Upper lobe of left lung (tissue), 6 donors: Measurements from ENCODE around the gene DOCK6. TPM values are rescaled to one million over a fixed set of nuclear protein-coding genes. Genes with fewer than 3 reads are reported as not detected.

Experiments used
- ATAC-seq, 2 donors: fragments of 200-7000 bp; cut with Tn5 transposase; one replicate each; pipeline ENCODE4 v1.9.1; 2022; ENCODE audit warnings: mild to moderate bottlenecking in 2 of 2, moderate library complexity in 2 of 2; ENCODE audit not compliant: low FRiP score in 2 of 2
- DNase-seq, 2 donors: peaks; one replicate each; pipeline ENCODE4 v3.0.0-alpha.2; 2019 to 2020
- H3K27ac ChIP-seq, 4 donors: fragments of 200-600 bp; sonication (generic); one replicate each; pipeline ENCODE4 v1.5.1; 2016 to 2019
- H3K27me3 ChIP-seq, 4 donors: fragments of 200-600 bp; sonication (generic); one replicate each; pipeline ENCODE4 v1.5.1; 2017 to 2019
- H3K36me3 ChIP-seq, 4 donors: fragments of 200-600 bp; sonication (generic); one replicate each; pipeline ENCODE4 v1.5.1; 2016 to 2019
- H3K4me1 ChIP-seq, 4 donors: fragments of 200-600 bp; sonication (generic); one replicate each; pipeline ENCODE4 v1.5.1; 2018 to 2019
- H3K4me3 ChIP-seq, 4 donors: fragments of 200-600 bp; sonication (generic); one replicate each; pipeline ENCODE4 v1.5.1; 2017 to 2019; ENCODE audit warnings: mild to moderate bottlenecking in 2 of 4, moderate library complexity in 1 of 4
- H3K9me3 ChIP-seq, 4 donors: fragments of 200-600 bp; sonication (generic); one replicate each; pipeline ENCODE4 v1.5.1; 2018 to 2019
- EP300 ChIP-seq, 4 donors: sonication (generic); formaldehyde crosslinking; IDR thresholded peaks; one replicate each; pipeline ENCODE4 v1.5.1; 2017; ENCODE audit warnings: antibody characterized with exemption in 4 of 4, control low read depth in 2 of 4
- POLR2A ChIP-seq, 4 donors: fragments of 450-650 bp; IDR thresholded peaks; one replicate each; pipeline ENCODE4 v1.5.1; 2016 to 2017; ENCODE audit warnings: antibody characterized with exemption in 4 of 4, mild to moderate bottlenecking in 2 of 4
- POLR2AphosphoS5 ChIP-seq, 2 donors: sonication (generic); formaldehyde crosslinking; IDR thresholded peaks; one replicate each; pipeline ENCODE4 v1.5.1; 2017; ENCODE audit warnings: antibody characterized with exemption in 2 of 2
- WGBS, 2 donors: methylation state at CpG; one replicate each; pipeline ENCODE4 v1.1.5; 2017 to 2018; 5-methylcytosine and 5-hydroxymethylcytosine counted together
- total RNA-seq, 6 donors: library from RNA; depleted of rRNA in 4 of 6; stranded (reverse); fragments of >200 nt in 4 of 6; gene quantifications; one replicate each; pipeline versions ENCODE4 v1.1.0 to v1.2.1, GENCODE V29; 2016 to 2021
- TF ChIP-seq, protein P1 (sequence below), 6 experiments: fragments of 450-650 bp in 4 of 6; fragments of 200-600 bp in 2 of 6; sonication (generic) in 2 of 6; IDR thresholded peaks; one replicate each; pipeline ENCODE4 v1.5.1; 2016 to 2019; ENCODE audit warnings: antibody characterized with exemption in 6 of 6
- donor health status: DM: no; HTN: no; CAD: no; lungs with moderate emphysema.
- donor health status: DM: no; HTN: yes; CAD: no; lungs with severe emphysema.

DOCK6 gene
- total RNA-seq, 6 donors from 2014 or later = 34.5 to 203 (median 116) TPM

- WGBS, 2 donors = 58 to 74% methylated on average over 11 to 13 of the region's 14 CpGs
- Histone ChIP-seq H3K4me1 (peaks cover 27 to 63% (median 53%) of the 10 kb centered on the region in 4 donors), H3K4me3 (no peak overlapping the region), H3K36me3 (peaks cover 11 to 80% (median 22%) of the 10 kb centered on the region in 4 donors), H3K27me3 (no peaks in the 10 kb centered on the region), H3K27ac (peak overlapping the region; percentile 72 to 82 (median 76)), H3K9me3 (no peaks in the 10 kb centered on the region)
- TF ChIP-seq POLR2AphosphoS5 (IDR thresholded peaks at IDR 0.05) (no peak), POLR2A (IDR thresholded peaks at IDR 0.05) (no peak), EP300 (IDR thresholded peaks at IDR 0.05) (no peak)
- TF ChIP-seq, protein P1, sequence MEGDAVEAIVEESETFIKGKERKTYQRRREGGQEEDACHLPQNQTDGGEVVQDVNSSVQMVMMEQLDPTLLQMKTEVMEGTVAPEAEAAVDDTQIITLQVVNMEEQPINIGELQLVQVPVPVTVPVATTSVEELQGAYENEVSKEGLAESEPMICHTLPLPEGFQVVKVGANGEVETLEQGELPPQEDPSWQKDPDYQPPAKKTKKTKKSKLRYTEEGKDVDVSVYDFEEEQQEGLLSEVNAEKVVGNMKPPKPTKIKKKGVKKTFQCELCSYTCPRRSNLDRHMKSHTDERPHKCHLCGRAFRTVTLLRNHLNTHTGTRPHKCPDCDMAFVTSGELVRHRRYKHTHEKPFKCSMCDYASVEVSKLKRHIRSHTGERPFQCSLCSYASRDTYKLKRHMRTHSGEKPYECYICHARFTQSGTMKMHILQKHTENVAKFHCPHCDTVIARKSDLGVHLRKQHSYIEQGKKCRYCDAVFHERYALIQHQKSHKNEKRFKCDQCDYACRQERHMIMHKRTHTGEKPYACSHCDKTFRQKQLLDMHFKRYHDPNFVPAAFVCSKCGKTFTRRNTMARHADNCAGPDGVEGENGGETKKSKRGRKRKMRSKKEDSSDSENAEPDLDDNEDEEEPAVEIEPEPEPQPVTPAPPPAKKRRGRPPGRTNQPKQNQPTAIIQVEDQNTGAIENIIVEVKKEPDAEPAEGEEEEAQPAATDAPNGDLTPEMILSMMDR (IDR thresholded peaks at IDR 0.05) = no peak
- ATAC-seq (no peak), DNase-seq (peak in 1 of 2 donors; percentile 48)
Observed at GRCh38 chr19:11247934-11248333, 14.4 kb downstream of the DOCK6 start.

GRCh38 chr19:11247391-11247790, 14.9 kb downstream of the DOCK6 start:
- 72 to 80% methylated on average over 4 to 10 of the region's 10 CpGs for WGBS, 2 donors
- H3K9me3 ChIP-seq = no peaks in the 10 kb centered on the region
- H3K4me1 ChIP-seq = peaks cover 23 to 60% (median 50%) of the 10 kb centered on the region in 4 donors
- TF ChIP-seq, protein P1 (IDR thresholded peaks at IDR 0.05) = no peak
- peak in 1 of 4 donors; percentile 62 for TF ChIP-seq EP300 (IDR thresholded peaks at IDR 0.05)
- TF ChIP-seq POLR2A (IDR thresholded peaks at IDR 0.05) = no peak
- peak; percentile 73 to 80 for TF ChIP-seq POLR2AphosphoS5 (IDR thresholded peaks at IDR 0.05)
- ATAC-seq (peak in 1 of 2 donors; percentile 54), DNase-seq (peak; percentile 52 to 68)
- peak overlapping the region; percentile 72 to 82 (median 76) for H3K27ac ChIP-seq
- H3K4me3 ChIP-seq = no peak overlapping the region
- no peaks in the 10 kb centered on the region for H3K27me3 ChIP-seq
- H3K36me3 ChIP-seq = peaks cover 11 to 81% (median 17%) of the 10 kb centered on the region in 4 donors

- peaks cover 9 to 81% (median 14%) of the 10 kb centered on the region in 4 donors for H3K36me3 ChIP-seq
- ATAC-seq (no peak), DNase-seq (no peak)
- H3K9me3 ChIP-seq = no peaks in the 10 kb centered on the region
- TF ChIP-seq POLR2A (IDR thresholded peaks at IDR 0.05) = no peak
- TF ChIP-seq EP300 (IDR thresholded peaks at IDR 0.05) = no peak
- TF ChIP-seq, protein P1 (IDR thresholded peaks at IDR 0.05) = no peak
- TF ChIP-seq POLR2AphosphoS5 (IDR thresholded peaks at IDR 0.05) = no peak
- H3K4me1 ChIP-seq = peaks cover 22 to 55% (median 46%) of the 10 kb centered on the region in 4 donors
- no peaks in the 10 kb centered on the region for H3K27me3 ChIP-seq
- WGBS, 2 donors = 84 to 87% methylated on average over 11 of the region's 11 CpGs
- peak overlapping the region; percentile 72 to 82 (median 76) for H3K27ac ChIP-seq
- no peak overlapping the region for H3K4me3 ChIP-seq
Observed at GRCh38 chr19:11246941-11247340, 15.4 kb downstream of the DOCK6 start.

- WGBS, 2 donors = 93 to 98% methylated on average over 5 of the region's 5 CpGs
- no peak for ATAC-seq
- H3K9me3 ChIP-seq = no peaks in the 10 kb centered on the region
- peak overlapping the region; percentile 13 to 82 (median 67) for H3K27ac ChIP-seq
- H3K4me3 ChIP-seq = no peak overlapping the region
- no peak for TF ChIP-seq POLR2AphosphoS5 (IDR thresholded peaks at IDR 0.05)
- no peak for TF ChIP-seq EP300 (IDR thresholded peaks at IDR 0.05)
- no peaks in the 10 kb centered on the region for H3K27me3 ChIP-seq
- DNase-seq = no peak
- H3K4me1 ChIP-seq = peaks cover 22 to 49% (median 42%) of the 10 kb centered on the region in 4 donors
- peaks cover 0 to 81% (median 13%) of the 10 kb centered on the region in 4 donors for H3K36me3 ChIP-seq
Observed at GRCh38 chr19:11244846-11245589, 17.3 kb downstream of the DOCK6 start.

DNA sequence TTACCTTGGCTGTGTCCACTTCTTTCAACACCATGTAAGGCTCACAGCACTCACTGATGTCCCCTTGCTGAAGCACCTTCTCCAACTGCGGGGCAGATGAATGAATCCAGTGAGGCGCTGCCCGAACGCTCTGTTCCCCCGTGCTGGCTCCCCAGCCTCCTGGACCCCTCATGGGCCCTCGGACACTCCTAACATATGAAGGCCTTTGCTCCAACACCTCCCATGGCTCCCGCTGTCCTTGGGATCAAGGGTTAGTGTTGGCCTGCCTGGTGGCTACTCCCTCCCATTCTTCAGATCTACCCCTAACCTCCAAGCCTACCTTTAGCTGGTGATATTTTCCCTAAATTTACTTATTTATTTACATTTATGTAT, 18.5 kb downstream of the DOCK6 start:
- ATAC-seq = no peak
- WGBS, 2 donors = 91 to 99% methylated on average over 7 of the region's 7 CpGs
- Histone ChIP-seq H3K4me3 (peak overlapping the region in 1 of 4 donors; percentile 4), H3K36me3 (peaks cover 0 to 82% (median 21%) of the 10 kb centered on the region in 4 donors), H3K9me3 (peaks cover 0 to 4% (median 0%) of the 10 kb centered on the region in 4 donors), H3K4me1 (peaks cover 22 to 49% (median 42%) of the 10 kb centered on the region in 4 donors), H3K27me3 (no peaks in the 10 kb centered on the region), H3K27ac (peak overlapping the region; percentile 27 to 82 (median 78))
- TF ChIP-seq, protein P1 (IDR thresholded peaks at IDR 0.05) = no peak
- TF ChIP-seq EP300 (IDR thresholded peaks at IDR 0.05) = no peak
- TF ChIP-seq POLR2A (IDR thresholded peaks at IDR 0.05) = no peak
- no peak for TF ChIP-seq POLR2AphosphoS5 (IDR thresholded peaks at IDR 0.05)
- DNase-seq = no peak
